GM19397 (cell line): ENCODE data around the gene CD96.
"Not testable (repeated sequence)": the region's sequence is repeated elsewhere in the genome, so short reads cannot be mapped to it uniquely, and the experiment has no call there.

Experiments
- ATAC-seq: cut with Tn5 transposase; IDR thresholded peaks from one replicate; pipeline ENCODE4 v1.9.1; 2021; ENCODE audit warnings: mild to moderate bottlenecking, moderate library complexity; ENCODE audit not compliant: unreplicated experiment

CD96 gene

GRCh38 chr3:111548756-111549155, 6.8 kb downstream of the CD96 start:
- ATAC-seq, result no peak

GRCh38 chr3:111561902-111562301, 19.9 kb downstream of the CD96 start:
- ATAC-seq, result not testable (repeated sequence)

GRCh38 chr3:111566844-111567243, 24.8 kb downstream of the CD96 start:
- no peak for ATAC-seq

GRCh38 chr3:111568355-111568754, 26.4 kb downstream of the CD96 start:
- ATAC-seq, result no peak

GRCh38 chr3:111568911-111569310, 26.9 kb downstream of the CD96 start:
- no peak for ATAC-seq

GRCh38 chr3:111570404-111571030, 28.5 kb downstream of the CD96 start:
- no peak for ATAC-seq

GRCh38 chr3:111571282-111571681, 29.3 kb downstream of the CD96 start:
- no peak for ATAC-seq

- ATAC-seq, result no peak
Measured at GRCh38 chr3:111571907-111572460, 30.0 kb downstream of the CD96 start.

GRCh38 chr3:111577113-111577512, 35.1 kb downstream of the CD96 start:
- ATAC-seq, result no peak

GRCh38 chr3:111577798-111578685, 36.0 kb downstream of the CD96 start:
- ATAC-seq, result peak; percentile 88

GRCh38 chr3:111578867-111579266, 36.9 kb downstream of the CD96 start:
- ATAC-seq, result no peak

GRCh38 chr3:111579495-111579894, 37.5 kb downstream of the CD96 start:
- no peak for ATAC-seq

GRCh38 chr3:111581403-111582119, 39.6 kb downstream of the CD96 start:
- ATAC-seq, result no peak

- ATAC-seq, result no peak
Measured at GRCh38 chr3:111582120-111582474, 40.1 kb downstream of the CD96 start.

- ATAC-seq, result no peak
Measured at GRCh38 chr3:111584744-111585143, 42.7 kb downstream of the CD96 start.

GRCh38 chr3:111585217-111585616, 43.2 kb downstream of the CD96 start:
- ATAC-seq, result no peak

GRCh38 chr3:111588527-111588926, 46.5 kb downstream of the CD96 start:
- no peak for ATAC-seq

- no peak for ATAC-seq
Measured at GRCh38 chr3:111589303-111590142, 47.5 kb downstream of the CD96 start.

GRCh38 chr3:111590143-111590491, 48.1 kb downstream of the CD96 start:
- ATAC-seq, result peak; percentile 24

GRCh38 chr3:111591555-111591954, 49.6 kb downstream of the CD96 start:
- ATAC-seq, result no peak

GRCh38 chr3:111592143-111592542, 50.1 kb downstream of the CD96 start:
- ATAC-seq, result no peak
